Glutamatergic neuron (in vitro differentiated cells): ENCODE results near the gene SSNA1. TPM values are rescaled to one million over a fixed set of nuclear protein-coding genes. Genes with fewer than 3 reads are reported as not detected.

Experiments used
- DNase-seq: peaks from one replicate; pipeline ENCODE4 v3.0.0; 2022
- H3K27ac Mint-ChIP-seq: one replicate; pipeline ENCODE4 v1.8.0; 2020; ENCODE audit warnings: mild to moderate bottlenecking, mixed read lengths, inconsistent platforms; ENCODE audit not compliant: unreplicated experiment
- H3K27me3 Mint-ChIP-seq: one replicate; pipeline ENCODE4 v1.8.0; 2020; ENCODE audit warnings: mild to moderate bottlenecking, moderate library complexity, mixed read lengths, inconsistent platforms; ENCODE audit not compliant: unreplicated experiment
- H3K36me3 Mint-ChIP-seq: one replicate; pipeline ENCODE4 v1.8.0; 2020; ENCODE audit warnings: mild to moderate bottlenecking, mixed read lengths, inconsistent platforms; ENCODE audit not compliant: unreplicated experiment
- H3K4me1 Mint-ChIP-seq: one replicate; pipeline ENCODE4 v1.8.0; 2020; ENCODE audit warnings: mild to moderate bottlenecking, low read depth, mixed read lengths, inconsistent platforms; ENCODE audit not compliant: unreplicated experiment
- H3K4me3 Mint-ChIP-seq: one replicate; pipeline ENCODE4 v1.8.0; 2020; ENCODE audit warnings: mild to moderate bottlenecking, mixed read lengths, inconsistent platforms; ENCODE audit not compliant: unreplicated experiment
- H3K9me3 Mint-ChIP-seq: one replicate; pipeline ENCODE4 v1.8.0; 2020; ENCODE audit warnings: mild to moderate bottlenecking, moderate library complexity, mixed read lengths, inconsistent platforms; ENCODE audit not compliant: unreplicated experiment
- total RNA-seq: library from RNA; stranded (reverse); fragmentation: NEBNext Ultra II Directional; extraction: Animal tissue kit (Norgen Biotek cat#: 25700); gene quantifications from one replicate; pipeline ENCODE4 v1.2.1, GENCODE V29; 2021; ENCODE audit not compliant: unreplicated experiment
- TF ChIP-seq, protein P1 (sequence below): fragments of 200-600 bp; sonication (generic); IDR thresholded peaks from one replicate; pipeline ENCODE4 v1.5.0; 2021; ENCODE audit not compliant: partially characterized antibody, unreplicated experiment

Gene SSNA1
- total RNA-seq, 1 donor from 2014 or later, result 37.3 TPM

DNA sequence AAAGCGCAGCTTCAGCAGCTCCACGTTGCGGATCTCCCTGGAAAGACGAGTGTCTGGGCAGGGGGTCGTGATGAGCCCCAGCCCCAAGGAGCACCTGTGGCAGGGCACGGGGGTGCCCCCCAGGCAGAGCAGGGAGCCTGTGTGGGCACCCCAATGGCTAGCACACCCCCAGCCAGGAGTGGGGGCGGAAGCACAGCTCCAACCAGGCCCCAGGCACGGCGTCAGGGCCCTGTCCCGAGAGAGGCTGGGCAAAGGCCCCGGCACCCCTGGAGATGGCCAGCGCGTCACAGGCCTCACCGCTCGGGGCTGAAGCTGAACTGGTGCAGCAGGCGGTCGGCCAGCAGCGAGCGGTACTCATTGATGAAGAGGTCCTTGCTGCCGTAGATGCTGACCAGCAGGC is 8.0 kb upstream of the SSNA1 start:
- Mint-ChIP-seq H3K27me3 (peaks cover 4% of the 10 kb centered on the region), H3K9me3 (peaks cover 3% of the 10 kb centered on the region), H3K4me1 (no peaks in the 10 kb centered on the region), H3K36me3 (no peaks in the 10 kb centered on the region), H3K4me3 (no peak overlapping the region), H3K27ac (no peak overlapping the region)
- TF ChIP-seq, protein P1, sequence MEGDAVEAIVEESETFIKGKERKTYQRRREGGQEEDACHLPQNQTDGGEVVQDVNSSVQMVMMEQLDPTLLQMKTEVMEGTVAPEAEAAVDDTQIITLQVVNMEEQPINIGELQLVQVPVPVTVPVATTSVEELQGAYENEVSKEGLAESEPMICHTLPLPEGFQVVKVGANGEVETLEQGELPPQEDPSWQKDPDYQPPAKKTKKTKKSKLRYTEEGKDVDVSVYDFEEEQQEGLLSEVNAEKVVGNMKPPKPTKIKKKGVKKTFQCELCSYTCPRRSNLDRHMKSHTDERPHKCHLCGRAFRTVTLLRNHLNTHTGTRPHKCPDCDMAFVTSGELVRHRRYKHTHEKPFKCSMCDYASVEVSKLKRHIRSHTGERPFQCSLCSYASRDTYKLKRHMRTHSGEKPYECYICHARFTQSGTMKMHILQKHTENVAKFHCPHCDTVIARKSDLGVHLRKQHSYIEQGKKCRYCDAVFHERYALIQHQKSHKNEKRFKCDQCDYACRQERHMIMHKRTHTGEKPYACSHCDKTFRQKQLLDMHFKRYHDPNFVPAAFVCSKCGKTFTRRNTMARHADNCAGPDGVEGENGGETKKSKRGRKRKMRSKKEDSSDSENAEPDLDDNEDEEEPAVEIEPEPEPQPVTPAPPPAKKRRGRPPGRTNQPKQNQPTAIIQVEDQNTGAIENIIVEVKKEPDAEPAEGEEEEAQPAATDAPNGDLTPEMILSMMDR, result no peak
- DNase-seq, result no peak

DNA sequence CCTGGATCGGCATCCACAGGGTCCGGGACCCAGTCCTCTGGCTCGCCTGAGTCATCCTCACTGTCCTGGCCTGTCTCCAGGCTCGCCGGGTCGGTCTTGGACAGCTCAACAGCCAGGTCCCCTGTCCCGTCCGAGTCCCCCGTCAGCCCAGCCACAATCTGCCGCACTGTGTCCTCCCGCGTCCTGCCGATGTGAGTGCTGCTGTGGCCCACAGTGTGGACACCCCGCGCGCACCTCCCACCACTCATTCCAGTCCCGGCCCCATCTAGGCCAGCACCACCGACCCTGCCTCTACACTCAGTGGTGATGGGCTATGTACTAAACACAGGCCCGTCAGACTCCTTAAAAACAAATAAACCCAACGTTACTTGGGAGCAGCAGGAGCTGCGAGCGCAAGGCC is 6.8 kb upstream of the SSNA1 start:
- no peak for DNase-seq
- Mint-ChIP-seq H3K4me1 (no peaks in the 10 kb centered on the region), H3K4me3 (no peak overlapping the region), H3K27ac (no peak overlapping the region), H3K27me3 (peaks cover 4% of the 10 kb centered on the region), H3K36me3 (no peaks in the 10 kb centered on the region), H3K9me3 (peaks cover 3% of the 10 kb centered on the region)
- TF ChIP-seq, protein P1, result no peak

DNA sequence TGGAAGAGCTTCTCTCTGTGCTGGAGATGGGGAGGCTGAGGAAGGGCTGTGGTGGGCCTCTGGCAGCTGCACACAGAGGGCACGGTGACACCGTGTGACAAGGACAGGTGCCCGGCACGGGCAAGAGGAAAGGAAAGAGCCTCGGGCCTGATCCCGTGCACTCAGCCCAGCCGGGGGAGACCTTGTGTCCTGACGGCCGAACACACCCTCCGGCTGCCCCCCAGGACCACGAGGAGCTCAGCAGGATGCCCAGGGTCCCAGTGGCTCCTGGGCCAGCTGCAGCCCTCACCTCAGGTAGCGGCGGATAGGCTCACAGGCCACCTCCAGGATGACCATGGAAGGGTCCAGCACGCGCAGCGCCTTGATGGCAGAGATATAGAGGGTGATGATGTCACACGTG is 5.6 kb upstream of the SSNA1 start:
- no peak for DNase-seq
- no peak overlapping the region for H3K4me3 Mint-ChIP-seq
- H3K27ac Mint-ChIP-seq, result no peak overlapping the region
- TF ChIP-seq, protein P1, result no peak
- peaks cover 9% of the 10 kb centered on the region for H3K9me3 Mint-ChIP-seq
- H3K36me3 Mint-ChIP-seq, result no peaks in the 10 kb centered on the region
- H3K27me3 Mint-ChIP-seq, result peaks cover 3% of the 10 kb centered on the region
- H3K4me1 Mint-ChIP-seq, result peaks cover 2% of the 10 kb centered on the region

DNA sequence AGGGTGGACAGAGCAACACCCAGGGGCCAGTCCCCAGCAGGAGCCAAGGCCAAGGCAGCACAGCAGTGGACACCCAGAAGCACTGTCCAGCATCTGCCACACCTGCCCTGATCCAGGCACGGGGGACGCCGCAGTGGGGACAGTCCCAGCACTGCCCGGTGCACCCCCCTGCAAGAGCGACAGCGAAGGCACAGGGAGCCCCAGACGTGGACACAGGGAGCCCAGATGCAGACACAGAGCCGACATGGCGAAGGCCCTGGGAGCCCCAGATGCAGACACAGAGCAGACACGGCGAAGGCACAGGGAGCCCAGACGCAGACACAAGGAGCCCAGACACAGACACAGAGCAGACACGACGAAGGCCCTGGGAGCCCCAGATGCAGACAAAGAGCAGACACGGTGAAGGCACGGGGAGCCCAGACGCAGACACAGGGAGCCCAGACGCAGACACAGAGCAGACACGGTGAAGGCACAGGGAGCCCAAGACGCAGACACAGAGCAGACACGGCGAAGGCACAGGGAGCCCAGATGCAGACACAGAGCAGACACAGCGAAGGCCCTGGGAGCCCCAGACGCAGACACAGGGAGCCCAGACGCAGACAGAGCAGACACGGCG is 4.4 kb upstream of the SSNA1 start:
- TF ChIP-seq, protein P1, result no peak
- Mint-ChIP-seq H3K27ac (no peak overlapping the region), H3K36me3 (no peaks in the 10 kb centered on the region), H3K9me3 (peaks cover 11% of the 10 kb centered on the region), H3K4me3 (no peak overlapping the region), H3K27me3 (peaks cover 4% of the 10 kb centered on the region), H3K4me1 (peaks cover 2% of the 10 kb centered on the region)
- DNase-seq, result no peak

DNA sequence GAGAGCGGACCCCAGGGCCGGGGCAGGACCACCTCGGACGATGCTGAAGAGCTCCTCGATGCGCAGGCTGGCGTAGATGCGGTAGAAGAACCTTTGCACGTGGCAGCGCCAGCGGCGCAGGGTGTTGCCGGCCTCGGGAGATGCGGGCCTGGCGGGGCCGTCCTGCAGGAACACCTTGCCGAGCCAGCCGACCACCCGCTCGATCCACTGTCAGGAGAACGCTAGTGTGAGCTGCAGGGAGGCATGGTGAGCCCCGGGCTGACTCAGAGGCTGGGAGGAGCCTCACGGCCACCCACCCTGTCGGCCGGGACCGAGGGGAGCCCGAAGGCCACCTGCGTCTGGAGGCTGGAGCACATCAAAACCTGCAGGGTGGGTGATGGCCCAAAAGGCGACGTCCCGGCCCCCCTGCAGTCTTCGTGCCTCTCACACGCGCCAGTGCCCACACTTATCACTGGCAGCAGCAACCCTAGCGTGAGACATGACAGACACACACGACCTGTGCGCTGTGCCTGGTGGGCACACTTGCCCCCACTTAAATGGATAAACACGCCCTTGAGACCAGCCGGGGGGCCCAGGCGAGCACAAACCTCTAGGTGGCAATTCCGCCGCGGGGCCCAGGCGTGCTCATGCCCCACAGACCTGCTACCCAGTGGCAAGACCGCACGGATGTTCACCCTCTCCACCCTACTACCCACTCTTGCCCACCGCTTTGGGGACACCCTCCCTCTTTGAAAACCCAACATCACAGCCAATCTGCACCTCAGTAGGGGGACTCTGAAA is 3.4 kb upstream of the SSNA1 start:
- no peak for DNase-seq
- no peak overlapping the region for H3K27ac Mint-ChIP-seq

More for the DNA sequence above, 3.4 kb upstream of the SSNA1 start:
- H3K4me1 Mint-ChIP-seq, result peaks cover 4% of the 10 kb centered on the region
- peaks cover 13% of the 10 kb centered on the region for H3K9me3 Mint-ChIP-seq
- TF ChIP-seq, protein P1, result no peak
- no peak overlapping the region for H3K4me3 Mint-ChIP-seq
- no peaks in the 10 kb centered on the region for H3K36me3 Mint-ChIP-seq
- peaks cover 4% of the 10 kb centered on the region for H3K27me3 Mint-ChIP-seq
